HG02943 (cell line): Measurements from ENCODE around the gene GPC5.
"Not testable (repeated sequence)": the region's sequence is repeated elsewhere in the genome, so short reads cannot be mapped to it uniquely, and the experiment has no call there.

Experiments used
- ATAC-seq: cut with Tn5 transposase; IDR thresholded peaks from one replicate; pipeline ENCODE4 v1.9.1; 2021; ENCODE audit warnings: mild to moderate bottlenecking, low read depth, moderate library complexity; ENCODE audit not compliant: unreplicated experiment

The GPC5 gene

DNA sequence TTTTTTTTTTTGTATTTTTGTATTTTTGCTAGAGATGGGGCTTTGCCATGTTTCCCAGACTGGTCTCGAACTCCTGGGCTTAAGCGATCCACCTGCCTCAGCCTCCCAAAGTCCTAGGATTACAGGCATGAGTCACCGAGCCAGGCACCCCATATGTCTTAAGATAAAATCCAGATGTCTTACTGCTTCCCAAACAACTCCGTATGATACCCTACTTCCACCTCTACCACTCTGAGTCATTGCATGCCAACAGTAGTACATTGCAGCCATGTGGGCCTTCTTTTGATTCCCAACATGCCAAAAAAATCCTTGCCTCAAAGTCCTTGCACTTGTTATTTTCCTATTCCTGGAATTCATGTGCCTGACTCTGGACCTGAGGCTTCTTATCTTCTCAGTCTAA is 799.2 kb downstream of the GPC5 start:
- no peak for ATAC-seq

DNA sequence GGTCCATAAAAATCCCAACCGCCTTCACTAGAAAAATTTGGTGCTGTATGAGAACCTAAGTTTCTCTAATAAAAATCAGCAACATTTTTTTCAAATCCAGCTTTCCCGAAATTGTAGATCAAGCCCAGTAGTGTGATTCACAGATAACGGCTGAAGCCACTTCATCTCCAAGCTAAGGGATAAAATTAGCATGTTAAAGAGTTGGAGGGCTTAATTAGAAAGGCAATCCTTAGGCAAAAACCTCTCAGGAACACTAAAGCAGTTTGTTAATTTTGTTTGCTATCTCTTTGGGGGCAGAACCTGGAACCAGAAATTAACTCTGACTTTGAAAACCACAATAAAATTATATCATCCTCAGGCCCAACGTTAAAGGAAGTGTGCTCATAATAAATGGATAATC is 820.2 kb downstream of the GPC5 start:
- ATAC-seq: no peak

DNA sequence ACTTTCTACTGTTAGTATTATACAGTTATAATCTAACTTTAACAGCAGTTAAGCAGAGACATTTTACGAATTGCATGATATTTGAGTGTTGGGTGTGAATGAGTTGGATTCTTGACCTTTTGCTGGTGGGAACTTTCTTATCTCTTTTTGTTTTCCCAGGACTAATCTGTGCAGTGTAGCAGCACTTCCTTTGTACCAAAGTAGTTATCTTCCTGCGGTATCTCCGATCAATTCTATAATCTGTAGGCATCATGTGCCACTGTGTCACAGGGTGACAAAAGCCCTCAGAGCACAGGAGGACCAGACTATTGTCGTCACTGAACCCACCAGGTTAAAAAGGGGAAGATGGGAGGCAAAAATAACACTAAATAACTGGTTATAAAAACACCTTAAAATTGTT is 823.5 kb downstream of the GPC5 start:
- ATAC-seq: no peak

DNA sequence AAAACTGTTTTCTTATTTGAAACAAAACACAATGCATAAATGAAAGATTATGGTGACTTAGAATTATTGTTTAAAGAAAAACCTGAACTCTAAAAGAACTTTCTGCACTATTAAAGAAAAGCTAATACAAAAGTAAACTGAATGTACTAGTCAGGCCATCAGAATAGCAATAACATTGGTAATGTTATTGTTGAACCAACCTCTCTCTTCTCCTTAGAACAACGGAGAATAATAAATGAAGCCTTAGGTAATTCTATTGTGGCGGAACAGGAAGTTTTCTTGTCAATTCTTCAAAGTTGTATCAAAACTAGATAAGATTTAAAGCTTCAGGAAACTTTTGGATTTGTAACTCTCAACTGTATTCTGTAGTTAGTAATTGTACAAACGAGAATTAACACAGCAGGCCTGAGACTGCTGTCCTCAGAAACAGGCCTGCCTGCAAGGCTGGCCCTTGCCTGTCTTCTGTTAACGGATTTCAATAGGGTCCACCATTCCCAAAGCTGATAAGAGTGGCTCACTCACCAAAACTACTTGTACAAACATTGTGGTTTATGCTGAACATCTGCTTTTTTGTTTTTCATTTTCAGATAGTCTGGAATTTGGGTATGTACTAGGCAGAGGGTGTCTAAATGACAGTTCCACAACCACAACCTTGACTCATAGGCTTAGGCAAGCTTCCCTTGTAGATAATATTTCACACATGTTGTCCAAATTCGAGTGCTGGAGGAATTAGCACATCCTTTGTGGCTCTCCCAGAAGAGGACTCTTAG is 825.8 kb downstream of the GPC5 start:
- ATAC-seq: no peak

DNA sequence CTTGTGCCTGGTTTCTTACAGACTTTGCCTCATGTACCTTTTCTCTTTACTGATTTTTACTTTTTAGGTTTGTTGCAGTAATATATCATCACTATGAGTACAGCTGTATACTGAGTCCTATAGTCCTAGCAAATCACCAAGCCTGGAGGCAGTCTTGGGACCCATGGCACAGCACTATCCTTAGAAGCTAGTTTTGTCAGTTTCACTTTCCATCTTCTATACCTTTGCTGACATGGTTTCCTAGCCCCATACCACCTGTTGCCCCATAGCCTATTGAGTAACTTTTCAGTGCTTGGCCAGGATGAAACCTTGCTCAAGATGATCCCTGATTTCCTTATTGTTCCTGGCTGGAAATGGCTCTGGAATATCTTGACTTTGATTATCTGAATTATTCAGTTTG is 826.4 kb downstream of the GPC5 start:
- no peak for ATAC-seq

DNA sequence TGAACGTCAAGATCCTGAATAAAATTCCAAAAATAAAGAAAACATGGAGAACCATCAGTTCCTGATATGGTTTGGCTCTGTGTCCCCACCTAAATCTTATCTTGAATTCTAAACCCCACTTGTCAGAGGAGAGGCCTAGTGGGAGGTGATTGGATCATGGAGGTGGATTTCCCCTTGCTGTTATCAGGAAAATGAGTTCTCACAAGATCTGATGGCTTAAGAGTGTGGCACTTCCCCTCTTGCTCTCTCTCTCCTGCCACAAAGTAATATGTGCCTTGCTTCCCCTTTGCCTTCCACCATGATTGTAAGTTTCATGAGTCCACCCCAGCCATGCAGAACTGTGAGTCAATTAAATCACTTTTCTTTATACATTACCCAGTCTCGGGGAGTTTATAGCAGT is 827.4 kb downstream of the GPC5 start:
- no peak for ATAC-seq

DNA sequence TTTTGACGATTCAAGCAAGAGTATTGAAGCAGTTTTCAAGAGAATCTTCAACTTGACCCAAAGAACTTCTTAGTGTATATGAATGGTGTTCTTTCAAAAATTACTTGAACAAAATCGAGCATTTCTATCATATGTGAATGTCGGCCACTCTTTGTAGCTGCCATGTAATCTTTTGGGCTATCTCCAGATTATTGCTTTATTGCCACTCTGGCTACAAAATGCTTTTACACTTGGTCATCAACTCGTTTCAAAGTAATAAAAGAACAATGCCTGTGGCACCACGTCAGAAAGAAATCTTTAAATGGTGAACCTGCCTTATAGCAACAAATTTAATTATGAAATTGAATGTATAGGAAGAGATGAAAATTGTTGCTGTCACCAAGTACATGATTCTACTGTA is 834.5 kb downstream of the GPC5 start:
- no peak for ATAC-seq

DNA sequence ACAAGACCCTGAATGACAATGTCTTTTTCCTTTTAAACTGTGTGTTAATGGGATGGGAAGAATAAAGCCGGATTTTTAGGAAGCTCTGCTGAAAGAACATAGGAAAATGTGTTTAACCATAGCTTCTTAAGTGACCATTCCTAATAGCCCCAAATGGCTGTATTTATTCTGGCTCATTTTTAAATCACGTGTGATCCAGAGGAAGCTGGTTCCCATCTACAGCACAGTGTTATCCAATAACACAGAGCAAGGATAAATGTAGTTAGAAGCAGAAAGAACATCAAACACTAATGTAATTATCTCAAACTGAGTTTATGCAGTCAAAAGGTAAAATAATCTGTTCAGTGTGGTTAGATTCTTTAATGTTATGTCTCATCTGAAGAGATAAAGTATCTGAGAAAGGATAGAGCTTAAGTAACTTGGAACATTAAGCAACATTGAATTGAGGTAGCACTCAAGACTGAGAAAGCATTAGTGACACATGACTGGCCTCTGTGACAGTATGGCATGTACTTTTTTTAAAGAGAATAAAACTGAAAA is 853.3 kb downstream of the GPC5 start:
- no peak for ATAC-seq

DNA sequence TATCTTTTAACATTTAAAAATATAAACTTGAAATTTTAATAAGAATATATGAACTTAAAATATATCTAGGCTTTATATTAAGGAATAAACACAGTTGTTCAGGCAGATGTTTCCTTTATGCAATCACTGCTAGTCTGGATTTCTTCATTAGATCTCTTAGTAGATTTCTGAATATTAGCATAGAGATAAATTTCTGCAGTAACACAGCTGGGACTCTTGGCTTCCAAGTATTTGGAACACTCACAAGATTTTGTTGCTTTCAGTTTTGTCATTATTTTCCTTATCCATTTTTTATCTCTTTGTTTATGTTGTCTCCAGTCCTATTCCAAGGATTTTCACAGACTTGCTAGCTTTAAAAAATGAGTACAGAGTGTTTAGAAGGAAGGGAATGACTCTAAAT is 857.1 kb downstream of the GPC5 start:
- ATAC-seq: no peak

DNA sequence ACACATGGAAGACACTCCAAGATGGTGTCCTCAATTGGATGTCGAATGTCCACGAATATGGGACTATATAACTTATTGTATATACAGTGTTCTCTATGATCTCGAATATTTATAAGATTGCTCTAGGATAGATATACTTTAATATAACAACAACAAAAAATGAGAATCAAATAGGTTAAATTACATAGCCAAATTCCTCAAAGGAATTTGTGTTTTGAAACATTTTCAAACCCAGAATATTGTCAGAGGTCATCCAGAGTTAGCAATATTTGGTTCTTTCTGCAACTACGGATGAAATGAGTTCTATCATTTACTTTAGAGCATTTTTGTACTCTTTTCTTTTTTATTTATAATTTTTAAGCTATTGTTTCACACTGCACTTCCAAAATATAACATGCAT is 857.8 kb downstream of the GPC5 start:
- ATAC-seq: no peak

DNA sequence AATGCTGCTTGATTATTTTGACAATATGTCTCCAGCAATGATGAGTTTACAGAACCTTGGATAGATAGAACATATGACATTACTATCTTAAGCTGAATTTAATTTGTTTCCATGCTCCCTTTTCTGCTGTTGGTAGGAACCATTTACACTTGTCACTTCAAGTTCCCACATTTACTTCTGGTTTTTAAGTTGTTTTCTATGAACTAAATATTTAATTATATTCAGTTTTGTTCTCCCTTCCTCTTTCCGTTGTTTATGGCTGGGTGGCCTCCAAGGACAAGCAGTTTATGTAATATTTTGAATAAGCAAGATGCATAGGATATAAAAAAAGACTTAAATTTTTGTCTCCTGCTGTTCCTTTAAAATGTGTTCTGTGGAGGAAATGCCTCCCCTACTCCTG is 860.6 kb downstream of the GPC5 start:
- ATAC-seq: no peak

DNA sequence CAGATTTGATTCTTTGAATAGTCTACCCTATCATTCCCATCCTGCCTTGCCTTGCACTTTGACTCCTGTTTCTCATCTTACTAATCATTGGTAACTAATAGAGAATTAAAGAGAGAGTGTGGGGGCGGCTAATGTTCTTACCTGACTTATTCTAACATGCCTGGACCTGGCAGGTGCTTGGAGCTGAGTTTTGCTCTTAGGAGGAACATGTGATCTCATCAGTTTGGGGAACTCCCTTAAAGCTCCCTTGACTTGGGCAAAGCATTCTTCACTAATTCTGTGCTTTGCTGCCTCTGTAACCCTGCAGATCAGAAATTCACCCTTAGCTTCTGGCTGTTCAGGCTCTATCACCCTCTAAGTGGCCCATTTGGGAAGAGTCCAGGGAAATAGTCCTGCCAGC is 861.1 kb downstream of the GPC5 start:
- ATAC-seq: no peak

DNA sequence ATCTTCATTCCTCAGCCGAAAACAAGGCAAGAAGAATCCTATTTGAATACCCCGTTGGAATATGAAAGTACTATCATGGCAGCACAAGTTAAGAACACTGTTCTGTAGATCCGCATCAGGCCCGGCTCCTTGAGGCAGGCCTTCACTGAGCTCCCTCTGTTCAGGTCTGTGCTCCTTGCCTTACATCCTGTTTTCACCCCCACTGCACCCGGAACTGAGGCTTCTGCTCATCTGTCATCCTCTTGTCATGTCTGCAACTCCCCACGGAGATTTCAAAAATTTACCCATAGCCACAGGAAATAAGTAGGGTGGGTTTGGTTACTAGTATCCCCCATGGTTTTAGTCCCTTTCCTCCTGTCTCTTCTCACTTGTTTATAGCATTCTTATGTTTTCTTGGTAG is 861.9 kb downstream of the GPC5 start:
- ATAC-seq: no peak

DNA sequence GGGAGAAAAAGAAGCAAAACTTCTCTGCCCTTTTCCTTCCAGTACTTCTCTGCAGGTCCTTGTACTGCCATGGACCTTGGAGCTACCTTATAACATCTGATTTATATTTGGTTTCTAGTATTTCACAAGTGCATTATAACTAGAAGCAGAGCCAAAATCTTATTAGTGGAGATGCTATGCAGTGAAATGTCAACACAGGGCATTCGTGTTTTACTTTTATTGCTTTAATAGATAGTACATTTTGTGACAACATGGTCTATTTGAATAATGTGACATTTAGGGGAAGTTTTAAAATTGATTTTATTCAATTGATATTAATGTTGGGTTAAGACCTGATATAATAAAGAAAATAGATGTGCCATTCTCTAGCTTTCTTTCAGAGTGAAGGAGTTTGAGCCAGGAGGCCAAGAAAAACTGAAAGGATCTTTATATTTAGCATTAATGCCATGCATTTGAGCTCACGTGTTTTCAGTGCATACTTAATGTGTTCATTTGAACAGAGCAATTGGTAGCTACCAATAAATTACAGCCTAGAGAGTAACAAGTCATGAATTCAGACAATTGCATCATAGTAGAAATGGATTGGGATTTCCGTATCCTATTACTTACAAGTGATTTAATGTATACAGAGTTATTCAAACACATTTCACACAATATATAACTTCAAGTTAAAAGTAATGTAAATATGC is 863.8 kb downstream of the GPC5 start:
- no peak for ATAC-seq

DNA sequence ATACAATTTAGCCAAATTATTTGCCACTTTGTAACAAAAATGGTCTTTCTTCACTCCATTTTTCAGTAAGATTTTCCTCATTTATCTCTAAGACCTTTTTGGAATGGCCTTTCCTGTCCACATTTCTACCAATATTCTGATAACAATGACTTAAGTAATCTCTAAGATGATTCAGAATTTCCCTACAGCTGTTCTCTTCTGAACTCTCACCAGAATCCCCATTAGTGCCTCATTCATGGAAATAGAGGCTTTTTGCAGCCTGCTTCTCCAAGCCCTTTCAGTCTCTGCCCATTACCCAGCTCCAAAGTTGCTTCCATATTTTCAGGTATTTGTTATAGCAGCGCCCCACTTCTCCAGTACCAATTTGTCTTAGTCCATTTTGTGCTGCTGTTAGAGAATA is 867.0 kb downstream of the GPC5 start:
- no peak for ATAC-seq

DNA sequence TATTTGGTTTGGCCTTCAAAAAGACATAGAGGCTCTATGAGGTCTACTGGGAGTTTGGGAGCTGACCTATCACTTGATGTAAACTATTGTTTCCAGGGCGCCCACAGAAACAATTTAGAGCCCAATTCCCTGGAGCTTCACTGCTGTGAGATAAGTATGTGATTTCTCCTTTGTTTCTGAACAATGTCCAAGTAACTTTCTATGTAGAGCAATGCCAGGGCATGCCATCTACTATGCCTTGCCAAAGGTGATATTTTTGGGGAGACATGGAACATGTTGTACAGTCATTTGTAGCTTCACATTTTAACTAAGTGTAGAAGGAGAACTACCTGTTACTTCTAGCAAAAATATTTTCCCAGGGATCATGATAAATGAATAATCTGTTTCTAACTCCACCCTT is 872.6 kb downstream of the GPC5 start:
- ATAC-seq: no peak

DNA sequence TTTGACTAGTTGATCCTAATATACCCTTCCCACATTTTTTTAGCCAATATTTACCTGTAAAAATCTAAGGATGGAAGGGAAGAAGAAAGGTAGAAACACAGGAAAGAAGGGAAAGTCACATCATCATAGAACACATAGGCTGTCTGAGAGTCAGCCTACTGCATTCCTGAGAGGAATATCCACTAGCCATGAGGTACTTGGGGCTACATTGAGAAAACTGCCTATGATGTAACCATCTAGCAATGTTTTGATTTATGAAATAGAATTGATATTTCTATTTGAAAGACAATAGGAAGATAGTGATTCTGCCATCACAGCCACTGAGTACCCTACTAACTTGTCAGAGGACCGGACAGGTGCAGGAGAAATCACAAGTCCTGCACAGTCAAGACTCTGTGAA is 873.8 kb downstream of the GPC5 start:
- no peak for ATAC-seq

DNA sequence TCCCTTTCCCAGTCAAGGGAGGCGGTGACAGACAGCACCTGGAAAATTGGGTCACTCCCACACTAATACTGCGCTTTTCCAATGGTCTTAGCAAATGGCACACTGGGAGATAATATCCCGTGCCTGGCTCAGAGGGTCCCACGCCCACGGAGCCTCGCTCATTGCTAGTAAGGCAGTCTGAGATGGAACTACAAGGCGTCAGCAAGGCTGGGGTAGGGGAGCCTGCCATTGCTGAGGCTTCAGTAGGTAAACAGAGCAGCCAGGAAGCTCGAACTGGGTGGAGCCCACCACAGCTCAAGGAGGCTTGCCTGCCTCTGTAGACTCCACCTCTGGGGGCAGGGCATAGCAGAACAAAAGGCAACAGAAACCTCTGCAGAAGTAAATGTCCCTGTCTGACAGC is 882.6 kb downstream of the GPC5 start:
- ATAC-seq: not testable (repeated sequence)

DNA sequence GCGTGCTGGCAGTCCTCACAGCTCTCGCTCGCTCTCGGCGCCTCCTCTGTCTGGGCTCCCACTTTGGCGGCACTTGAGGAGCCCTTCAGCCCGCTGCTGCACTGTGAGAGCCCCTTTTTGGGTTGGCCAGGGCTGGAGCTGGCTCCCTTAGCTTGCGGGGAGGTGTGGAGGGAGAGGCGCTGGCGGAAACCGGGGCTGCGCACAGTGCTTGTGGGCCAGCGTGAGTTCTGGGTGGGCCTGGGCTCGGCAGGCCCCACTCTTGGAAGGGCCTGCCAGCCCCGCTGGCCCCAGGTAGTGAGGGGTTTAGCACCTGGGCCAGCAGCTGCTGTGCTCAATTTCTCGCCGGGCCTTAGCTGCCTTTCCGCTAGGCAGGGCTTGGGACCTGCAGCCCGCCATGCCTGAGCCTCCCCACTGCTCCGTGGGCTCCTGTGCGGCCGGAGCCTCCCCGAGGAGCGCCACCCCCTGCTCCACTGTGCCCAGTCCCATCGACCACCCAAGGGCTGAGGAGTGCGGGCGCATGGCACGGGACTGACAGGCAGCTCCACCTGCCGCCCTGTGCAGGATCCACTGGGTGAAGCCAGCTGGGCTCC is 892.4 kb downstream of the GPC5 start:
- ATAC-seq: not testable (repeated sequence)

DNA sequence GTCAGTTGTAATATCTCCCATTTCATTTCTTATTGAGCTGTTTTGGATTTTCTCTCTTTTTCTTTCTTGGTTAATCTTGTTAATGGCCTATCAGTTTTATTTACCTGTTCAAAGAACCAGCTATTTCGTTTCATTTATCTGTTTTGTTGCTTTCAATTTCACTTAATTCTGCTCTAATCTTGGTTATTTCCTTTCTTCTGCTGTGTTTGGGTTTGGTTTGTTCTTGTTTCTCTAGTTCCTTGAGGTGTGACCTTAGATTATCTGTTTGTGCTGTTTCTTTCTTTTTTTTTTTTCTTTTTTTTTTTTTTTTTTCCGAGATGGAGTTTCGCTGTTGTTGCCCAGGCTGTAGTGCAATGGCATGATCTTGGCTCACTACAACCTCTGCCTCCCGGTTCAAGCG is 896.1 kb downstream of the GPC5 start:
- not testable (repeated sequence) for ATAC-seq

DNA sequence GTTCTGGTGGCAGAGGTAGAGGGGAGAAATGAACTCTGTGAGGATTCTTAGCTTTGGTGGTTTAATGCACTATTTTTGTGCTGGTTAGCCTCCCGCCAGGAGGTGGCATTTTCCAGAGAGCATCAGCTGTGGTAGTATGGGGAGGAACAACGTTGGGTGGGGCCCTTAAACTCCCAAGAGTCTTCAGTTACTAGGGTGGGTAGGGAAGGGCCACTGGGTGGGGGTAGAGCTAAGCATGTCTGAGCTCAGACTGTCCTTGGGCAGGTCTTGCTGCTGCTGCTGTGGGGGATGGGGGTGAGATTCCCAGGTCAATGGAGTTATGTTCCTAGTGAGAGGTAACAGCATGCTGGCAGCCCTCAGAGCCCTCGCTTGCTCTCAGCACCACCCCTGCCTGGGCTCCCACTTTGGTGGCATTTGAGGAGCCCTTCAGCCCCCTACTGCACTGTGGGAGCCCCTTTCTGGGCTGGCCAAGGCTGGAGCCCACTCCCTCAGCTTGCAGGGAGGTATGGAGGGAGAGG is 897.8 kb downstream of the GPC5 start:
- not testable (repeated sequence) for ATAC-seq
